Uterus (tissue), 2 donors: ENCODE measurements around the gene LTBP4.

Experiments used
- CTCF ChIP-seq, 4 experiments: fragments of 200-600 bp in 2 of 4; fragments of 450-650 bp in 2 of 4; sonication (generic) in 2 of 4; IDR thresholded peaks; one replicate each; pipeline ENCODE4 v1.5.1; 2016 to 2019; ENCODE audit warnings: antibody characterized with exemption in 4 of 4, mild to moderate bottlenecking in 2 of 4, moderate library complexity in 1 of 4
- POLR2A ChIP-seq, 2 donors: fragments of 450-650 bp; IDR thresholded peaks; one replicate each; pipeline ENCODE4 v1.6.1; 2016; ENCODE audit warnings: antibody characterized with exemption in 2 of 2, mild to moderate bottlenecking in 1 of 2, moderate library complexity in 1 of 2

GRCh38 chr19:40580619-40581018, 20.6 kb upstream of the LTBP4 start:
- TF ChIP-seq CTCF (IDR thresholded peaks at IDR 0.05): no peak
- no peak for TF ChIP-seq POLR2A (IDR thresholded peaks at IDR 0.05)
